Measurements from ENCODE around the gene RAD51.

DNA sequence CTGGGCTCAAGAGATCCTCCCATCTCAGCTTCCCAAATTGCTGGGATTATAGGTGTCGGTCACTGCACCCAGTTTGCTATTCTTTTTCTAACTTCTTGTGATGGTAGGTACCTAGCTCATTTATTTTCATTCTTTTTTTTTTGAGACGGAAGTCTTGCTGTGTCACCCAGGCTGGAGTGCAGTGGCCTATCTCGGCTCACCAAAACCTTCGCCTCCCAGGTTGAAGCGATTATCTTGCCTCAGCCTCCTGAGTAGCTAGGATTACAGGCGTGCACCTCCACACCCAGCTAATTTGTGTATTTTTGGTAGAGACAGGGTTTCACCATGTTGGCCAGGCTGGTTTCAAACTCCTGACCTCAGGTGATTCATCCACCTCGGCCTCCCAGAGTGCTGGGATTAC lies 30.1 kb upstream of the RAD51 start:
- TF ChIP-seq EZH2 (IDR thresholded peaks at IDR 0.05; ENCODE audit: borderline replicate concordance, low read length) = no peak
- TF ChIP-seq, protein P1, sequence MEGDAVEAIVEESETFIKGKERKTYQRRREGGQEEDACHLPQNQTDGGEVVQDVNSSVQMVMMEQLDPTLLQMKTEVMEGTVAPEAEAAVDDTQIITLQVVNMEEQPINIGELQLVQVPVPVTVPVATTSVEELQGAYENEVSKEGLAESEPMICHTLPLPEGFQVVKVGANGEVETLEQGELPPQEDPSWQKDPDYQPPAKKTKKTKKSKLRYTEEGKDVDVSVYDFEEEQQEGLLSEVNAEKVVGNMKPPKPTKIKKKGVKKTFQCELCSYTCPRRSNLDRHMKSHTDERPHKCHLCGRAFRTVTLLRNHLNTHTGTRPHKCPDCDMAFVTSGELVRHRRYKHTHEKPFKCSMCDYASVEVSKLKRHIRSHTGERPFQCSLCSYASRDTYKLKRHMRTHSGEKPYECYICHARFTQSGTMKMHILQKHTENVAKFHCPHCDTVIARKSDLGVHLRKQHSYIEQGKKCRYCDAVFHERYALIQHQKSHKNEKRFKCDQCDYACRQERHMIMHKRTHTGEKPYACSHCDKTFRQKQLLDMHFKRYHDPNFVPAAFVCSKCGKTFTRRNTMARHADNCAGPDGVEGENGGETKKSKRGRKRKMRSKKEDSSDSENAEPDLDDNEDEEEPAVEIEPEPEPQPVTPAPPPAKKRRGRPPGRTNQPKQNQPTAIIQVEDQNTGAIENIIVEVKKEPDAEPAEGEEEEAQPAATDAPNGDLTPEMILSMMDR (IDR thresholded peaks at IDR 0.05; ENCODE audit: low read length) = no peak
